ENCODE data around the gene OBSCN.

DNA sequence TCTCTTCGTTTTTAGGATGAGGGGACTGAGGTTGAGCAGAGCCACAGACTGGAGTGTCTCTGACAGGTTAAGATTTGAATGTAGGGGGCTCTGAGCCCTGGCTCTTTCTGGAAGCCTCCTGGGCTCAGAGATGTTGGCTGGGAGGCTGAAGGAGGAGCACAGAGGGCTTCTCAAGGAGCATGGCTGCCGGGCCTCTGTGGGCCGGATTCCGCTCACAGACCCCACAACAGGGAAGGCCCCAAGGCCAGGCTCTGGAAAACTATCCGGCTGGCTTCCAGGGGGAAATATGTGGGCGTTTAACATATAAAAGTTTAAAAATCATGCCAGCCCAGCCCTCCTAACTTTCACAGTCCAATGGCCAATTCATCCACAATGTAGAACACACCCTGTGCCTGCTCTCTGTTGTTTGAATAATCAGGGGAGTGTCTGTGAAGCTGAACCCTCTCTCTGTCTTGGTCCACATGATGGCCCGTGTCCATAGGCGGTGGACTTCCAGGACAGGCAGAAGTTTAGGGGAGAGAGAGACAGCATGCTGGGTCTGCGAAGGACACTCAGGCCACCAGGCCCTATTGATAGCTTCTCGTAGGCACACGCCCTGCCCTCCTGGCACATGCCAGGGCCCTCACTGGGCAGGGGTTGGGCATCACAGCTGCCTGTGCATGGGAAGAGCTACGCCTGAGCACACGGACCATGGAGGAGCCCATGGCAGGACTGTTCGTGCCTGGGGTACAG, 10.8 kb downstream of the OBSCN start:
- TF ChIP-seq, protein P1, sequence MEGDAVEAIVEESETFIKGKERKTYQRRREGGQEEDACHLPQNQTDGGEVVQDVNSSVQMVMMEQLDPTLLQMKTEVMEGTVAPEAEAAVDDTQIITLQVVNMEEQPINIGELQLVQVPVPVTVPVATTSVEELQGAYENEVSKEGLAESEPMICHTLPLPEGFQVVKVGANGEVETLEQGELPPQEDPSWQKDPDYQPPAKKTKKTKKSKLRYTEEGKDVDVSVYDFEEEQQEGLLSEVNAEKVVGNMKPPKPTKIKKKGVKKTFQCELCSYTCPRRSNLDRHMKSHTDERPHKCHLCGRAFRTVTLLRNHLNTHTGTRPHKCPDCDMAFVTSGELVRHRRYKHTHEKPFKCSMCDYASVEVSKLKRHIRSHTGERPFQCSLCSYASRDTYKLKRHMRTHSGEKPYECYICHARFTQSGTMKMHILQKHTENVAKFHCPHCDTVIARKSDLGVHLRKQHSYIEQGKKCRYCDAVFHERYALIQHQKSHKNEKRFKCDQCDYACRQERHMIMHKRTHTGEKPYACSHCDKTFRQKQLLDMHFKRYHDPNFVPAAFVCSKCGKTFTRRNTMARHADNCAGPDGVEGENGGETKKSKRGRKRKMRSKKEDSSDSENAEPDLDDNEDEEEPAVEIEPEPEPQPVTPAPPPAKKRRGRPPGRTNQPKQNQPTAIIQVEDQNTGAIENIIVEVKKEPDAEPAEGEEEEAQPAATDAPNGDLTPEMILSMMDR (conservative IDR thresholded peaks at IDR 0.05; ENCODE audit: low read depth, low read length) = no peak
- TF ChIP-seq EZH2 (IDR thresholded peaks at IDR 0.05; ENCODE audit: low read length, unreplicated experiment) = no peak

Data from PC-3 (cell line).